Measurements from ENCODE around the gene PAQR3. TPM values are rescaled to one million over a fixed set of nuclear protein-coding genes. Genes with fewer than 3 reads are reported as not detected.

The PAQR3 gene
- total and polyA plus RNA-seq, 9 of the 15 experiments (the other 6 are each of a cell fraction or from before 2014, with no cell fraction given), result 10.7 to 77.1 (median 31.6) TPM

DNA sequence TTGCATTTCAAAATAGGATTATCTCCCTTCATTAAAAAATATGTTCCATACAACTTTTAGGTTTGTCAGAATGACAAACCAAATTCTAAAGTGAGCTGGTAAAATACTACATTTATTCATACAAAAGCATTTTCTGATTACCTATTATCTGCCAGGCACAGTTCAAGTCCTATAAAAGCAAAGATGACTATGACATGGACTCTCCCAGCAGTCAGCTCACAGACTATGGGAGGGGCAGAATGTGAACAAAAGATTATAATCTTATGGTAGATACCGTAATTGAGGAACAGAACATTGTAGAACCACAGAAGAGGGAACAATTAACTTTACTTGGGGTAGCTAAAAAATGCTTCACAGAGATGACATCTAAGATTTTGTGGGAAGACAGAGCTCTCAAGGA, 12.4 kb downstream of the PAQR3 start:
- FAIRE-seq (no peak), DNase-seq (ENCODE audit: extremely low read depth in 1 of 4, low spot score in 3 of 4) (no peak), ATAC-seq (no peak)
- ChIA-PET CTCF (ENCODE audit: low intra/inter-chr PET ratio) (no interaction called here), POLR2A (interaction anchor here (0.6 to 2.9 kb wide), 5 partner anchors 9 to 1320 kb away, joined by 3 to 10 read pairs (median 3); partner anchors contain the start of gene PAQR3)
- H3K27me3 ChIP-seq (ENCODE audit: control insufficient read depth in 2 of 2, insufficient read depth in 2 of 2, low read length in 2 of 2), result no peaks in the 10 kb centered on the region
- no TSS peak for BruUV-seq (replicated peaks)
- peaks cover 77% of the 10 kb centered on the region for H3K36me3 ChIP-seq (ENCODE audit: control insufficient read depth, insufficient read depth, low read length)
- no peaks in the 10 kb centered on the region for H4K20me1 ChIP-seq (replicated peaks; ENCODE audit: control insufficient read depth, insufficient read depth, low read length)
- no peak overlapping the region for H2AFZ ChIP-seq (ENCODE audit: low read depth, low read length)
- no peaks in the 10 kb centered on the region for H3K79me2 ChIP-seq (ENCODE audit: control insufficient read depth, insufficient read depth, low read length)
- intact Hi-C loops (cut with micrococcal nuclease), result no loop called here
- H3K4me3 ChIP-seq, result no peak overlapping the region
- H3K4me2 ChIP-seq (ENCODE audit: insufficient read depth, low read length), result no peak overlapping the region
- TF ChIP-seq, protein P1, sequence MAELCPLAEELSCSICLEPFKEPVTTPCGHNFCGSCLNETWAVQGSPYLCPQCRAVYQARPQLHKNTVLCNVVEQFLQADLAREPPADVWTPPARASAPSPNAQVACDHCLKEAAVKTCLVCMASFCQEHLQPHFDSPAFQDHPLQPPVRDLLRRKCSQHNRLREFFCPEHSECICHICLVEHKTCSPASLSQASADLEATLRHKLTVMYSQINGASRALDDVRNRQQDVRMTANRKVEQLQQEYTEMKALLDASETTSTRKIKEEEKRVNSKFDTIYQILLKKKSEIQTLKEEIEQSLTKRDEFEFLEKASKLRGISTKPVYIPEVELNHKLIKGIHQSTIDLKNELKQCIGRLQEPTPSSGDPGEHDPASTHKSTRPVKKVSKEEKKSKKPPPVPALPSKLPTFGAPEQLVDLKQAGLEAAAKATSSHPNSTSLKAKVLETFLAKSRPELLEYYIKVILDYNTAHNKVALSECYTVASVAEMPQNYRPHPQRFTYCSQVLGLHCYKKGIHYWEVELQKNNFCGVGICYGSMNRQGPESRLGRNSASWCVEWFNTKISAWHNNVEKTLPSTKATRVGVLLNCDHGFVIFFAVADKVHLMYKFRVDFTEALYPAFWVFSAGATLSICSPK (IDR thresholded peaks at IDR 0.05; ENCODE audit: borderline replicate concordance), result no peak
- TF ChIP-seq, protein P2, sequence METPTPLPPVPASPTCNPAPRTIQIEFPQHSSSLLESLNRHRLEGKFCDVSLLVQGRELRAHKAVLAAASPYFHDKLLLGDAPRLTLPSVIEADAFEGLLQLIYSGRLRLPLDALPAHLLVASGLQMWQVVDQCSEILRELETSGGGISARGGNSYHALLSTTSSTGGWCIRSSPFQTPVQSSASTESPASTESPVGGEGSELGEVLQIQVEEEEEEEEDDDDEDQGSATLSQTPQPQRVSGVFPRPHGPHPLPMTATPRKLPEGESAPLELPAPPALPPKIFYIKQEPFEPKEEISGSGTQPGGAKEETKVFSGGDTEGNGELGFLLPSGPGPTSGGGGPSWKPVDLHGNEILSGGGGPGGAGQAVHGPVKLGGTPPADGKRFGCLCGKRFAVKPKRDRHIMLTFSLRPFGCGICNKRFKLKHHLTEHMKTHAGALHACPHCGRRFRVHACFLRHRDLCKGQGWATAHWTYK (CRISPR knock-in tag; IDR thresholded peaks at IDR 0.05), result no peak
- no peak for TF ChIP-seq CAMTA2 (CRISPR knock-in tag; conservative IDR thresholded peaks at IDR 0.05)
- H3K27ac ChIP-seq (ENCODE audit: extremely low read depth, low read depth, low read length), result no peak overlapping the region
- H3K9me1 ChIP-seq (ENCODE audit: control insufficient read depth, insufficient read depth, low read length), result no peaks in the 10 kb centered on the region
- 0% methylated on average over 1 of the region's 1 CpG for WGBS (ENCODE audit: insufficient coverage, low coverage, missing lambda C conversion rate)
- in situ Hi-C loops (cut with MboI), result no loop called here
- no peak overlapping the region for H3K9ac ChIP-seq (ENCODE audit: insufficient read depth in 1 of 2, low read depth in 2 of 2, low read length in 2 of 2)
- no peaks in the 10 kb centered on the region for H3K9me3 ChIP-seq (replicated peaks; ENCODE audit: control insufficient read depth, insufficient read depth, low read depth, low read length)
- peaks cover 0 to 8% of the 10 kb centered on the region in 2 experiments; a peak in 2 of 5 replicates for H3K4me1 ChIP-seq (replicated peaks in 1 of 2; ENCODE audit: control insufficient read depth in 2 of 2, insufficient read depth in 2 of 2, low read length in 2 of 2)

All from K562 (cell line).